Stimulated activated CD4-positive, alpha-beta T cell treated with anti-CD3 and anti-CD28 coated beads, Interleukin-4, amount 100 ng/mL, for 24 hours (primary cell): ENCODE measurements around the gene C19orf25.
"Not testable (repeated sequence)": the region's sequence is repeated elsewhere in the genome, so short reads cannot be mapped to it uniquely, and the experiment has no call there.

ENCODE experiments used
- DNase-seq: peaks from one replicate; pipeline ENCODE4 v3.0.0-alpha.2; 2020

The C19orf25 gene

GRCh38 chr19:1495051-1495798 is 16.2 kb upstream of the C19orf25 start:
- DNase-seq: no peak

- no peak for DNase-seq
Measured at GRCh38 chr19:1494115-1494815, 15.2 kb upstream of the C19orf25 start.

DNA sequence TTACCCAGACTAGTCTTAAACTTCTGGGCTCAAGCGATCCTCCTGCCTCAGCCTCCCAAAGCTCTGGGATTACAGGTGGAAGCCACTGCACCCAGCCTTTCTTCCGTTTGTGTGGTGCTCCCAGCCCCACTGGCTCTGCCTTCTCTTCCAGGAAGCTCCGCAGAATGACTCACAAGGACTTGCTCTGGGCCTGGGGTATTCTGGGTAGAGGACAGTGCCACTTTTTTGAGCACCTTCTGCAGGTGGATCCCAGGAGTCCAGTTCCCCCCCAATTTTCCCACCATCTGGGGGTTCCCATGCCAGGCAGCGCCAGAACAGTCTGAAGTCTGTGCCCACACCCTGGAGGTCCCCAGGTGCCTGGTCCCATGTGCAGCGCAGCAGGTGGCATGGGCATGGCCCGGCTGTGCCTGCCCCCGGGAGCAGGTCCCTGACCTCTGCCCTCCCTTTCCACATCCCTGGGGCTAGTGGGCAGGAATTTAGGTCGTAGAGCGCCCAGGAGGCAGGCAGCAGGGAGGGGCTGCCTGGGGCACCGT is 13.5 kb upstream of the C19orf25 start:
- DNase-seq: peak; percentile 3

DNA sequence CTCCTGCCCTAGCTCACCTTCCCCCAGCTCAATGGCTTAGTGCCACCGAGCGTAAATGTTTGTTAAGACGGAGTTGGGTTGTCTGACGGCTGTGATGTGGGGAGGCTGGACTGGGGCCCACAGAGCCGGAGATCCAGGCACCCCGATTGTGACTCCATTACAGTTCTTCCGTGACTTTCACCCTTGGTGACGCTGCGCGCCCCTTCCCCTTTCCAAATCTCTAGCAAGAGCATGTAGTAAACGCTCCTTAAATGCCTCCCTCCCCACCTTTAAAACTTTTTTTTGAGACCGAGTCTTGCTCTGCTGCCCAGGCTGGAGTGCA is 12.8 kb upstream of the C19orf25 start:
- DNase-seq: no peak

DNA sequence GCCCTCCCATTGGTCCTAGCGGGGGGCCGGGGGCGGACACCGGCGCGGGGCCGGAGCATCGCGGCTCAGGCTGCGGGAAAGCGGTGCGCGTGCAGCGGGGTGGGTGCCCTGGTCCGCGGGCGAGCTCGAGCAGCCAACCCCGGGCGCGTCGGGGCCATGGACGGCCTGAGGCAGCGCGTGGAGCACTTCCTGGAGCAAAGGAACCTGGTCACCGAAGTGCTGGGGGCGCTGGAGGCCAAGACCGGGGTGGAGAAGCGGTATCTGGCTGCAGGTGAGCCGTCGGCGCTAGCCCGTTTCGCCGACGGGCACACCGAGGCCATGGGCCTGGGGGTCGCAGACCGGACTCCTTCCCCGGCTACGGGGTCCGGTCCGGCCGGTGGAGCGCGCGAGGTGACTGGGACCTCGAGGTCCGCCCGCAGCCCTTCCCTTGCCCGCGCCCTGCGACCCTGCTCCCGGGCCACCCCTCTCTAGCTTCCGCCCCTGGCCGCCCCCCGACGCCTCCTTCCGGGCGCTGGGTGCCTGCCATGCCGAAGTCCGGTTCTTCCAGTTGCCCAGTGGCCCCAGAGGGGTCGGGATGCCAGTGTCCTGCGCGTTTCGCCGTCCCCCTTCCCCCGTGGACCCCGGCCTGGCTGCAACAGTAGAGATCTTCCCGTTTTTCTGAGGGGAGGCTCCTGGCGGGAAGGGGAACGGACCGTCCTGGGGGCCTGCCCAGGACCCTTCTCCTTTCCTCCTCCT is 12.3 kb upstream of the C19orf25 start, which contains the start of gene REEP6:
Gene REEP6 (plus strand): TSS at position 68 of the 735 bp plus-strand sequence. CDS start 89 bp downstream, at position 157.
- DNase-seq: peak; percentile 7

GRCh38 chr19:1490311-1491113 is 11.5 kb upstream of the C19orf25 start, which contains the start of gene PCSK4:
PCSK4 (minus strand) TSS chr19:1490350; CDS start chr19:1490346, 4 bp downstream.
- DNase-seq: peak; percentile 97

DNA sequence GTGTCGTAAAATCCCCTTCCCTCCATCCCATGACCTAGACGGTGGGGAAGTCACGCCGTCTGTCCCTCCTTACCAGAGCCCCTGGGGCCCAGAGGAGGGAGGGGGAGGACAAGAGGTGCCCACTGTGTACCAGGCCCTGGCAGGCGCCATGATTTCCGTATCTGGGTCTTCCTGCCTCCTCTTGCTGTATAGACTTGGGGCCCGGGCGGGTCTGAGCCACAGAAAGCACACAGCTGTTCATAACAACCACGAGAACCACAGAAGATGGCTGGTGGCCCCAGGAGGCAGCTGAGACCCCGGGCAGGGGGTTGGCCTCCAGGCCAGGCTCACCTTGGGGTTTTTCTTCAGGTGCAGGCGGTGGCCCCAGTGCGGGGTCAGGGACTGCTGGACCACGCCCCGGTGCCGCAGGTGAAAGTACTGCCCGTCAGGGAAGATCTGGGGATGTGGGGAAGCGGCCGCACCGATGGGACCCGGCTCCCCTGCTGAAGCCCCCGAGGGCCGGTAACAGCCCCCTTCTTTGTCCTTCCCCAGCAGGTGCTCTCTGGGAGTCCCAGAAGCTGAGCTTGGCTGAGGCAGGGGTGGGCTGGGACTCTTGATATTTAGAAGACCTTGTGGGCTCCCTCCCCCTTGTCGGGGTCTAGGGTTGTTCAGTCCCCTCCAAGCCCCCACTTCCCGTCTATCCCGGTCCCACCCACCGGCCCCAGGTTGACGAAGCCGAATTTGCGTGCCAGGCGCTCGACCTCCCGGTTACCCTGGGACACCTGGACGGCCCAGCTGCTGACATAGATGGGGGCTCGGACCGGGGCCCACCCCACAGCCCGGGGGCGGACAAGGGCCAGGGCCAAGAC is 10.7 kb upstream of the C19orf25 start:
- no peak for DNase-seq

GRCh38 chr19:1488282-1488601 is 9.2 kb upstream of the C19orf25 start:
- DNase-seq: no peak

- DNase-seq: no peak
Measured at GRCh38 chr19:1487576-1488281, 8.7 kb upstream of the C19orf25 start.

DNA sequence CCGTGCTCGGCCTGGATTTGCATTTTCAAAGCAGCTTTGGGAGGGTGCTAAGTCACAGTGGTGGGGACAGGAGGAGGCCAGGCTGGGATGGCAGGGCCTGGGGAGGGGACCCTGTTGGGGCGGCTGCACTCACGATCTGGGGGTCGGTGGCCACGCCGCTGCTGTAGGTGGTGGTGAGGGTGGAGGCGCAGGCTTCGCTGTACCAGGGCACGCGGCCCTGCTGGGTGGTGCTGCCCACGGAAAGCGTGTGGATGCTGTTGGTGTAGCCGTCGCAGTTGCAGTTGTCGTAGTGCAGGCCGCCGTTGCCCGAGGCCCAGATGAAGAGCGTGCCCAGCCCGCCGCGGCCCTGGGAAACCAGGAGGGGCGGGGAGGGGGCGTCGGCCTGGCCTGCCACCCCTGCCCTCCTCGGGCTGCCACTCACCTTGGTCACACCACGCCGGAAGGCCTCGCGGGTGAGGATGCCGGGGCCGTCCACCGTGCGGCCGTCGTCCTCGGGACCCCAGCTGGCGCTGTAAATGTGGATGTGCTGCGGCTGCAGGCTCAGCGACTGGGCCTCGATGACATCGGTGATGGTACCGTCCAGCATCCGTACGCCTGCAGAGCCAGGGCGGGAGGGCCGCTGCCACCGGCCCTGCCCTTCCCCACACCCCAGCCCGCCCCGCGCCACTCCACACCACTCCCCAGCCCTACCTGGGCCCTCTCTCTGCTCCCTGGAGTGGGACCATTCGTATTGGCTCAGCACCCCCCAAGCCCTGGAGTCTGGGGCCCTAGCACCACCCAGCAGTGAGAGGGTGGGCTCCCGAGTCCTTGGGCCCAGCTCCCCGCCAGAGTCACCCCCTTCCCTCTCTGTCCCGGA is 7.9 kb upstream of the C19orf25 start:
- DNase-seq: no peak

- DNase-seq: no peak
Measured at GRCh38 chr19:1483979-1484428, 5.0 kb upstream of the C19orf25 start.

DNA sequence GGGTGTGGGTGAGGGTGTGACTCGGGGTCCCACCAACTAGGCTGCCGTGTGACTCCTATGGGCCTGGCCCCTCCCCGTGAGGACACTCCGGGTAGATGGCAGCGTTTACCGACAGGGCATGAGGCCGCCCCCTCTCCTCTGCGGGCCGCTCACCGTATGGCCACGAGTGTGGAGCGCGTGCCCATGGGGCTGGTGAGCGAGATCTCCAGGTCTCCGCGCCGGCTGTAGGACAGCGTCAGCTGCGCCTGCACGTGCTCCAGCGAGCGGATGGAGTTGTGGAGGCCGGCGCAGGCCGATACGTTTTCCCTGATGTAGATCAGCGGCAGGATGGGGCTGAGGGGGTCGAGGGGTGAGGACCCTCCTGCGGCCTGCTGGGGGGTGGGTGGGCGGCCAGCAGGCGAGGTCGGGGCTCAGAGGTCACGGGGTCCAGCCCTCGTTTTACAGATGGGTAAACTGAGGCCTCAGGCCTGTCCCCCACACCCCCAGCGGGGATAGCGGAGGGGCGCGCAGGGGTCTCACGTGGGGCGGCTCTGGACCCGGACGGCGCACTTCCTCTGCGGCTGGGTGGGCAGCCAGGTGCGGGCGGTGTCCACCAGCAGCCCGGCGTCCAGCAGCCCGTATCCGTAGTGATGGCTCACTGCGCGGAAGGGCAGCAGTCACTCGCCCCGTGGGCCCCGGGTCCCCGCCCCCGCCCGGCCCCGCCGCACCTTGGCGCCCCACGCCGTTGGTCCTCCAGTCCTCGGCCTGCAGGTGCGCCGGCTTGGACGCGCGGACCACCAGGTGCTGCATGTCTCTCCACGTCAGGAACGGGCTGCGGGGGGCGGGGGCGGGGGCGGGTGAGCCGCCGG is 4.3 kb upstream of the C19orf25 start:
- no peak for DNase-seq

DNA sequence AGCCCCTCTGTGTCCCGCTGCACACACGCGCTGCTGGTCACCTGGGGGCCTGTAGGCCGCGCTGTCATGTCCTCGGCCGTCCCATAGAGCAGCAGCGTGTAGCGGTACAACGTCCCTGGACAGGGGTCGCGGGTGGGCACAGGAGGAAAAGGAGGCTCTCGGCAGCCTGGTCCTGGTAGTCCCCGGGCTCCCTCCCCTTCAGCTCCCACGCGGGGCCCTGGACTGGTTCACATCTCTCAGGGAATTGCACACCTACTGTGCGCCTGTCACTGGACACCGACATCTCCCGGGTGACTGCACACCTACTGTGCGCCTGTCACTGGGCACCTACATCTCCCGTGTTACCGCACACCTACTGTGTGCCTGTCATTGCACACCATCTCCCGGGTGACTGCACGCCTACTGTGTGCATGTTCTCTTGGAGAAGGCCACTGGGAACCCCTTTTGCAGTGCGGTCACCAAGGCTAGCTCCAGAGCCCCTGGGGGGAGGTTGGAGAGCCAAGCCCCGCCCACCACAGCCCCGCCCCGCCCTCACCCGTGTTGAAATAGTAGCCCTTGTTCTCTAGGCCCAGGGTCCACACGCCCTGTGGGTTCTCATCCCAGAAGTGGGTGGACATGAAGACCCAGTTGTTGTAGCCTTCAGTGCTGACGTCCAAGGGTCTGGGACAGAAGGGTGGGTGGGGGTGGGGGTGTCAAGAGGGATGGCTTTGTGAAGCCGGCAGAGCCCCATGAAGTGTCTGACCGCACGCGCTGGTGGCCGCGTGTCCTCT is 3.5 kb upstream of the C19orf25 start:
- no peak for DNase-seq

DNA sequence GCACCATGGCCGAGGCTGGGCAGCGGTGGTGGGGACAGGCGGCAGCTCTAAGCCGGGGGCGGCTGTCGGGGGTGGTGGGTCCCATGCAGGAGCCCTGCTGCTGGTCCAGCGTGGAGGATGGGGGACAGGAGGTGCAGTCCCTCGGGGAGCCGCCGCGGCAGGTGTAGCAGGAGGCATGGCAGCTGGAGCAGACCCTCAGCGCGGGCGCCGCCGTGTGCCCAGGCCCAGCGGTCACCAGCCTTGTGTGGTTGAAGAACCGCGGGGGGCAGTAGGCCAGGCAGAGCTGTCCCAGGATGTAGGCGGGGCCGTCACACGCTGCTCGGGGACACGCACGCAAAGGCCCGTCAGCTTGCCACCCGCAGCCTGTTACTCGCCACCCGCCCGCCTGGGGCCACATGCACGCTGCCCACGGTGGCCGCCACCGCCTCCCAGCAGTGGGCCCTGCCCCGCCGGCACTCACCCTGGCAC is 2.9 kb upstream of the C19orf25 start:
- DNase-seq: no peak

GRCh38 chr19:1481224-1481892 is 2.3 kb upstream of the C19orf25 start:
- no peak for DNase-seq

- not testable (repeated sequence) for DNase-seq
Measured at GRCh38 chr19:1477056-1477455, 2.0 kb downstream of the C19orf25 start.

- DNase-seq: no peak
Measured at GRCh38 chr19:1475751-1476437, 3.1 kb downstream of the C19orf25 start.
